Keratinocyte (primary cell): ENCODE data around the gene RNU7-1. TPM values are rescaled to one million over a fixed set of nuclear protein-coding genes. Genes with fewer than 3 reads are reported as not detected.

ENCODE experiments used
- DNase-seq: peaks from one replicate; pipeline ENCODE4 v3.0.0-alpha.2; 2011; ENCODE audit warnings: low read depth, missing footprints, low spot score
- FAIRE-seq: peaks from 2 replicates; lab custom pipeline; 2011; peaks lifted over from hg19 to GRCh38; lab: Jason Lieb, UNC
- H2AFZ ChIP-seq: 2 replicates; pipeline ENCODE4 v1.6.0; 2012; ENCODE audit warnings: low read length, control low read depth, inconsistent platforms; ENCODE audit not compliant: control insufficient read depth
- H3K27ac ChIP-seq: 2 replicates; pipeline ENCODE4 v1.5.1; 2011; ENCODE audit warnings: low read length; ENCODE audit not compliant: control insufficient read depth, insufficient read depth
- H3K27me3 ChIP-seq: 3 replicates; pipeline ENCODE4 v1.6.0; 2011; ENCODE audit warnings: low read length; ENCODE audit not compliant: control insufficient read depth, insufficient read depth; ENCODE audit errors: extremely low read depth
- H3K36me3 ChIP-seq, 2 experiments: 2 replicates in 1 of 2; 3 replicates in 1 of 2; pipeline ENCODE4 v1.5.1; 2011; ENCODE audit warnings: low read length in 2 of 2, mild to moderate bottlenecking in 1 of 2; ENCODE audit not compliant: control insufficient read depth in 2 of 2, insufficient read depth in 2 of 2; ENCODE audit errors: extremely low read depth in 1 of 2
- H3K4me1 ChIP-seq: 3 replicates; pipeline ENCODE4 v1.5.1; 2011; ENCODE audit warnings: low read length; ENCODE audit not compliant: control insufficient read depth, insufficient read depth; ENCODE audit errors: extremely low read depth
- H3K4me2 ChIP-seq: 3 replicates; pipeline ENCODE4 v1.6.0; 2011; ENCODE audit warnings: low read depth, low read length; ENCODE audit not compliant: control insufficient read depth, insufficient read depth; ENCODE audit errors: extremely low read depth
- H3K4me3 ChIP-seq, 3 experiments: fragments of 200-600 bp in 1 of 3; sonication (generic) in 1 of 3; 2 replicates in 2 of 3; 3 replicates in 1 of 3; pipeline ENCODE4 v1.5.1; 2011 to 2016; ENCODE audit warnings: low read length in 3 of 3, mild to moderate bottlenecking in 3 of 3, control low read depth in 2 of 3, inconsistent platforms in 1 of 3, low read depth in 1 of 3, mixed read lengths in 1 of 3, mixed run types in 1 of 3, moderate library complexity in 1 of 3; ENCODE audit not compliant: control insufficient read depth in 2 of 3, insufficient read depth in 2 of 3; ENCODE audit errors: extremely low read depth in 1 of 3
- H3K79me2 ChIP-seq: 2 replicates; pipeline ENCODE4 v1.6.0; 2012; ENCODE audit warnings: low read length; ENCODE audit not compliant: control insufficient read depth, insufficient read depth
- H3K9ac ChIP-seq: 3 replicates; pipeline ENCODE4 v1.6.0; 2011; ENCODE audit warnings: low read length; ENCODE audit not compliant: control insufficient read depth, insufficient read depth; ENCODE audit errors: extremely low read depth
- H3K9me1 ChIP-seq: 3 replicates; pipeline ENCODE4 v1.6.0; 2011; ENCODE audit warnings: low read length; ENCODE audit not compliant: control insufficient read depth, insufficient read depth; ENCODE audit errors: extremely low read depth
- H3K9me3 ChIP-seq: 2 replicates; pipeline ENCODE4 v1.5.1; 2012; ENCODE audit warnings: low read depth, low read length; ENCODE audit not compliant: control insufficient read depth
- H4K20me1 ChIP-seq: 3 replicates; pipeline ENCODE4 v1.6.0; 2011; ENCODE audit warnings: low read length; ENCODE audit not compliant: control insufficient read depth, insufficient read depth; ENCODE audit errors: extremely low read depth
- CTCF ChIP-seq, 3 experiments: IDR thresholded peaks in 1 of 3; conservative IDR thresholded peaks in 1 of 3; optimal IDR thresholded peaks in 1 of 3; 2 replicates in 2 of 3; 3 replicates in 1 of 3; pipeline versions ENCODE3 to v1.5.1; 2011; ENCODE audit warnings: low read length in 3 of 3, mild to moderate bottlenecking in 3 of 3, moderate library complexity in 2 of 3, control low read depth in 1 of 3, inconsistent platforms in 1 of 3; ENCODE audit not compliant: insufficient read depth in 2 of 3; ENCODE audit errors: extremely low read depth in 1 of 3
- EZH2 ChIP-seq: IDR thresholded peaks from one replicate; pipeline ENCODE4 v1.6.1; 2012; ENCODE audit warnings: inconsistent platforms, mild to moderate bottlenecking, low read length, moderate library complexity
- dilution Hi-C: fragments of 300-500 bp; cut with MboI; formaldehyde crosslinking; loops from one replicate; pipeline ENCODE4 v1.7.0; 2020; ENCODE audit warnings: low sequenced_read_pairs; ENCODE audit not compliant: extremely low pct_ligation_motif_present
- polyA plus RNA-seq, 5 experiments: library from polyadenylated mRNA; depleted of rRNA in 3 of 5; stranded (reverse) in 3 of 5; stranded (forward) in 1 of 5; unstranded in 1 of 5; fragments of >200 nt; gene quantifications; 1 replicate in 1 of 5; 2 replicates in 3 of 5; 3 replicates in 1 of 5; pipeline versions ENCODE4 v1.2.1 to v1.2.3, GENCODE V29; 2011 to 2012; ENCODE audit warnings: missing spikeins in 2 of 5, low read depth in 1 of 5, low replicate concordance in 1 of 5

Gene RNU7-1
- polyA plus RNA-seq, 1 donor (not counting 4 experiments of a cell fraction or from before 2014, with no cell fraction given) = not detected

DNA sequence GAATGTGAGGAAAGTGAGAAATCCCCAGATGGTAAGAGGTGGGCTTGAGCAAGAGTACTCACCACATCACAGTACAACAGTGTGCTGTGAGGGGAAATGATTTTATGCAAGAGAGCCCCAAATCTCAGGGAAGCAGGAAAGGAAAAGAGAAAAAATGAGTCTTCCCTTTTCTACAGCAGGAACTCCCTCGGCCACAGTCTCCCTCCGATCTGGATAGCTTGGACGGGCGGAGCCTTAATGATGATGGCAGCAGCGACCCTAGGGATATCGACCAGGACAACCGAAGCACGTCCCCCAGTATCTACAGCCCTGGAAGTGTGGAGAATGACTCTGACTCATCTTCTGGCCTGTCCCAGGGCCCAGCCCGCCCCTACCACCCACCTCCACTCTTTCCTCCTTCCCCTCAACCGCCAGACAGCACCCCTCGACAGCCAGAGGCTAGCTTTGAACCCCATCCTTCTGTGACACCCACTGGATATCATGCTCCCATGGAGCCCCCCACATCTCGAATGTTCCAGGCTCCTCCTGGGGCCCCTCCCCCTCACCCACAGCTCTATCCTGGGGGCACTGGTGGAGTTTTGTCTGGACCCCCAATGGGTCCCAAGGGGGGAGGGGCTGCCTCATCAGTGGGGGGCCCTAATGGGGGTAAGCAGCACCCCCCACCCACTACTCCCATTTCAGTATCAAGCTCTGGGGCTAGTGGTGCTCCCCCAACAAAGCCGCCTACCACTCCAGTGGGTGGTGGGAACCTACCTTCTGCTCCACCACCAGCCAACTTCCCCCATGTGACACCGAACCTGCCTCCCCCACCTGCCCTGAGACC, 8.0 kb upstream of the RNU7-1 start:
- dilution Hi-C loops = no loop called here
- no peaks in the 10 kb centered on the region for H4K20me1 ChIP-seq
- no peak overlapping the region for H3K9ac ChIP-seq
- no peaks in the 10 kb centered on the region for H3K27me3 ChIP-seq
- H2AFZ ChIP-seq = no peak overlapping the region
- FAIRE-seq (no peak), DNase-seq (no peak)
- H3K9me1 ChIP-seq = no peaks in the 10 kb centered on the region
- H3K9me3 ChIP-seq = no peaks in the 10 kb centered on the region
- H3K79me2 ChIP-seq = peaks cover 17% of the 10 kb centered on the region
- H3K4me3 ChIP-seq = no peak overlapping the region
- no peak overlapping the region for H3K4me2 ChIP-seq
- TF ChIP-seq CTCF (optimal IDR thresholded peaks at IDR 0.05 in 1 of 3, IDR thresholded peaks at IDR 0.05 in 1 of 3, conservative IDR thresholded peaks at IDR 0.05 in 1 of 3; ENCODE audit: extremely low read depth in 1 of 3, insufficient read depth in 2 of 3, low read length in 3 of 3) (no peak), EZH2 (no peak)
- H3K27ac ChIP-seq = no peak overlapping the region
- peaks cover 18 to 23% of the 10 kb centered on the region in 2 experiments for H3K36me3 ChIP-seq
- H3K4me1 ChIP-seq = peaks cover 4% of the 10 kb centered on the region

DNA sequence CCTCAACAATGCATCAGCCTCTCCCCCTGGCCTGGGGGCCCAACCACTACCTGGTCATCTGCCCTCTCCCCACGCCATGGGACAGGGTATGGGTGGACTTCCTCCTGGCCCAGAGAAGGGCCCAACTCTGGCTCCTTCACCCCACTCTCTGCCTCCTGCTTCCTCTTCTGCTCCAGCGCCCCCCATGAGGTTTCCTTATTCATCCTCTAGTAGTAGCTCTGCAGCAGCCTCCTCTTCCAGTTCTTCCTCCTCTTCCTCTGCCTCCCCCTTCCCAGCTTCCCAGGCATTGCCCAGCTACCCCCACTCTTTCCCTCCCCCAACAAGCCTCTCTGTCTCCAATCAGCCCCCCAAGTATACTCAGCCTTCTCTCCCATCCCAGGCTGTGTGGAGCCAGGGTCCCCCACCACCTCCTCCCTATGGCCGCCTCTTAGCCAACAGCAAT, 7.4 kb upstream of the RNU7-1 start:
- H3K27ac ChIP-seq = no peak overlapping the region

More for the DNA sequence above, 7.4 kb upstream of the RNU7-1 start:
- H4K20me1 ChIP-seq = no peaks in the 10 kb centered on the region
- H3K79me2 ChIP-seq = peaks cover 11% of the 10 kb centered on the region
- no peak for DNase-seq
- H3K9me1 ChIP-seq = no peaks in the 10 kb centered on the region
- FAIRE-seq = no peak
- TF ChIP-seq CTCF (optimal IDR thresholded peaks at IDR 0.05 in 1 of 3, IDR thresholded peaks at IDR 0.05 in 1 of 3, conservative IDR thresholded peaks at IDR 0.05 in 1 of 3; ENCODE audit: extremely low read depth in 1 of 3, insufficient read depth in 2 of 3, low read length in 3 of 3) (no peak), EZH2 (no peak)
- H3K27me3 ChIP-seq = no peaks in the 10 kb centered on the region
- H3K4me3 ChIP-seq = no peak overlapping the region
- dilution Hi-C loops = no loop called here
- H3K4me2 ChIP-seq = no peak overlapping the region
- H3K4me1 ChIP-seq = peaks cover 4% of the 10 kb centered on the region
- no peak overlapping the region for H3K9ac ChIP-seq
- H3K9me3 ChIP-seq = no peaks in the 10 kb centered on the region
- H2AFZ ChIP-seq = no peak overlapping the region
- H3K36me3 ChIP-seq = peaks cover 18 to 27% of the 10 kb centered on the region in 2 experiments
